PFSK-1 (cell line): ENCODE measurements around the gene ST3GAL6.

Experiments used
- FOXP2 ChIP-seq: optimal IDR thresholded peaks from 2 replicates; pipeline ENCODE3; 2011; ENCODE audit warnings: borderline replicate concordance, control low read depth, inconsistent platforms; ENCODE audit not compliant: insufficient read depth; ENCODE audit errors: extremely low read length, extremely low read depth
- REST ChIP-seq, 2 experiments: IDR thresholded peaks; 2 replicates each; pipeline versions ENCODE4 v1.6.1 to v1.8.0; 2011 to 2012; ENCODE audit warnings: low read depth in 2 of 2, low read length in 2 of 2, control low read depth in 1 of 2, inconsistent platforms in 1 of 2, mild to moderate bottlenecking in 1 of 2, moderate library complexity in 1 of 2; ENCODE audit not compliant: insufficient read depth in 1 of 2
- TAF1 ChIP-seq: IDR thresholded peaks from 2 replicates; pipeline ENCODE4 v1.6.1; 2012; ENCODE audit warnings: low read length, control low read depth, borderline replicate concordance; ENCODE audit not compliant: insufficient read depth

- TF ChIP-seq REST (IDR thresholded peaks at IDR 0.05; ENCODE audit: insufficient read depth in 1 of 2, low read depth in 2 of 2, low read length in 2 of 2) (no peak), TAF1 (no peak), FOXP2 (no peak)
These were observed 44.4 kb downstream of the ST3GAL6 start for GRCh38 chr3:98807561-98807960.
